Measurements from ENCODE around the gene KCNMA1.

DNA sequence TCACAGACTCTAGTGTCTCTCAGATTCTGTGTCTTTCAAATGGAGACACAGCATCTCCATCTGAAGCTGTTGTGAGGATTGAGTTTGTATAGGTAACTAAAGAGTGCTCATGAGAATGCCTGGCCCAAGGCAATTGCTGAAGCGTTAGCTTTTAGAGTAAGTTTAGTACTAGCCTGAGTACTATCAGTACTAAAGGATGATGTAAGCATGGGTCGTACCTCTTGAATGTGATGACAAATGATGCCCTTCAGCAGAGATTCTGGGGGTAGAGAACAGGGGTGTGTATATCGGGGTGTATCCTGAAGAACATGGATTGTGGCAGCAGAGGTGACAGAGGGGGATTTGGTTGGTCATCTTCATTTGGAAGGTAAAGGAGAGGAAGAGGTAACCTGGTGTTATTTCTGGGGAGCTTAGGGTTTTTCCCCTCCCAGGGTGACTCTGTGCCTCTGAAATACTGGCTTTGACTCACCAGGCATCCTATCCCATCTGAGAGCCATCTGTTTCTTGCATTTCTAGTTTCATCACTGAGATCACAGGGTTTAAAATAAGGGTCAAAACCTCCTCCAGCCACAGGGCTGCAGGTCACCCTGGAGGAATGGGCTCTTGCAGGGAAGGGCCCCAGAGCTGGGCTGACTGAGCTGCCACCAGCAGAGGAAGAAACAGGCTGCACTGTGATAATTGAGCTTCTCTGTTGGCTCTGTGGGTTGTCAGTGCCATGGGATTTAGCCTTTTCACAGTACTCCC, 756.0 kb downstream of the KCNMA1 start:
- TF ChIP-seq, protein P1, sequence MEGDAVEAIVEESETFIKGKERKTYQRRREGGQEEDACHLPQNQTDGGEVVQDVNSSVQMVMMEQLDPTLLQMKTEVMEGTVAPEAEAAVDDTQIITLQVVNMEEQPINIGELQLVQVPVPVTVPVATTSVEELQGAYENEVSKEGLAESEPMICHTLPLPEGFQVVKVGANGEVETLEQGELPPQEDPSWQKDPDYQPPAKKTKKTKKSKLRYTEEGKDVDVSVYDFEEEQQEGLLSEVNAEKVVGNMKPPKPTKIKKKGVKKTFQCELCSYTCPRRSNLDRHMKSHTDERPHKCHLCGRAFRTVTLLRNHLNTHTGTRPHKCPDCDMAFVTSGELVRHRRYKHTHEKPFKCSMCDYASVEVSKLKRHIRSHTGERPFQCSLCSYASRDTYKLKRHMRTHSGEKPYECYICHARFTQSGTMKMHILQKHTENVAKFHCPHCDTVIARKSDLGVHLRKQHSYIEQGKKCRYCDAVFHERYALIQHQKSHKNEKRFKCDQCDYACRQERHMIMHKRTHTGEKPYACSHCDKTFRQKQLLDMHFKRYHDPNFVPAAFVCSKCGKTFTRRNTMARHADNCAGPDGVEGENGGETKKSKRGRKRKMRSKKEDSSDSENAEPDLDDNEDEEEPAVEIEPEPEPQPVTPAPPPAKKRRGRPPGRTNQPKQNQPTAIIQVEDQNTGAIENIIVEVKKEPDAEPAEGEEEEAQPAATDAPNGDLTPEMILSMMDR (IDR thresholded peaks at IDR 0.05; ENCODE audit: insufficient read depth, low read length, poor library complexity, severe bottlenecking), result no peak
- TF ChIP-seq EZH2phosphoT487 (conservative IDR thresholded peaks at IDR 0.05; ENCODE audit: low read length), result no peak

Measured in SU-DHL-6 (cell line).